ENCODE data around the gene CPNE6. TPM values are rescaled to one million over a fixed set of nuclear protein-coding genes. Genes with fewer than 3 reads are reported as not detected.
"Not testable (repeated sequence)": the region's sequence is repeated elsewhere in the genome, so short reads cannot be mapped to it uniquely, and the experiment has no call there.

CPNE6 gene
- total RNA-seq (under 1 TPM in 4 of 10 donors, not detected in 6; 0.12 to 0.64 (median 0.41) TPM), polyA plus RNA-seq (not detected)
- long read RNA-seq, donor 1: 0 reads
- long read RNA-seq, donor 2: 0 reads
- long read RNA-seq, donor 3: 0 reads

DNA sequence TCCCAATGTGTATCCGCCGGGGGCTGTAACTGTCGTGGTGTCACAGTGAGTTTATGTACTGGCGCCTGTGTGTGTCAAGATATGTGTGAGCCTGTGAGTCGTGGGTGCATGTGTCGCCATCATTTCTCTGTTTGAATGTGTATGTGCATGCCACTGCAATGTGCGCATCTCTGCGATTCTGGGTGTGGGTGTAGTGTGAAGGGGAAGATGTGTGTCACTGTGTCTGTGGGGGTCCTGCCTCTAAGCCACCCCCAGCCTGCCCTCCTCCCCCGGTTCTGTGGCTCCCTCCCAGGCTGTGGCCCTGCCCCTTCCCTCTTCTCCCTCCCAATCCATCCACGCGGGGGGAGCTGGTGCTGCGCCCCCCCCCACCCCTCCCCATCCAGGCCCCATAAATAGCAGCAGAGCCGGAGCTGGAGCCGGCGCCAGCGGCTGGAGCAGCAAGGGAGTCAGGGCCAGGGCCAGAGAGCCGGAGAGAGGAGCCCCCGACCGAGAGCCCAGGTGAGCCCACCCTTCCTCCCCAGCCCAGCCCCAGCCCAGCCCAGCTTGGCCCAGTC is at the start of gene CPNE6:
Gene CPNE6 (plus strand): TSS at position 419 of the 554 bp plus-strand sequence. CDS start 1,375 bp downstream, outside the sequence.
- TF ChIP-seq, protein P1, sequence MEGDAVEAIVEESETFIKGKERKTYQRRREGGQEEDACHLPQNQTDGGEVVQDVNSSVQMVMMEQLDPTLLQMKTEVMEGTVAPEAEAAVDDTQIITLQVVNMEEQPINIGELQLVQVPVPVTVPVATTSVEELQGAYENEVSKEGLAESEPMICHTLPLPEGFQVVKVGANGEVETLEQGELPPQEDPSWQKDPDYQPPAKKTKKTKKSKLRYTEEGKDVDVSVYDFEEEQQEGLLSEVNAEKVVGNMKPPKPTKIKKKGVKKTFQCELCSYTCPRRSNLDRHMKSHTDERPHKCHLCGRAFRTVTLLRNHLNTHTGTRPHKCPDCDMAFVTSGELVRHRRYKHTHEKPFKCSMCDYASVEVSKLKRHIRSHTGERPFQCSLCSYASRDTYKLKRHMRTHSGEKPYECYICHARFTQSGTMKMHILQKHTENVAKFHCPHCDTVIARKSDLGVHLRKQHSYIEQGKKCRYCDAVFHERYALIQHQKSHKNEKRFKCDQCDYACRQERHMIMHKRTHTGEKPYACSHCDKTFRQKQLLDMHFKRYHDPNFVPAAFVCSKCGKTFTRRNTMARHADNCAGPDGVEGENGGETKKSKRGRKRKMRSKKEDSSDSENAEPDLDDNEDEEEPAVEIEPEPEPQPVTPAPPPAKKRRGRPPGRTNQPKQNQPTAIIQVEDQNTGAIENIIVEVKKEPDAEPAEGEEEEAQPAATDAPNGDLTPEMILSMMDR (IDR thresholded peaks at IDR 0.05): no peak
- peaks cover 0 to 5% (median 0%) of the 10 kb centered on the region in 9 donors for H3K4me1 ChIP-seq
- H3K4me3 ChIP-seq: no peak within 1 kb of the TSS
- intact Hi-C loops (cut with DNase I): no loop called here
- DNase-seq (no peak), ATAC-seq (peak in 1 of 8 donors; percentile 29)
- no peaks in the 10 kb centered on the region for H3K9me3 ChIP-seq
- H3K36me3 ChIP-seq: no peaks in the 10 kb centered on the region
- H3K27ac ChIP-seq: no peak within 1 kb of the TSS
- WGBS, 2 donors: 46 to 55% methylated on average over 13 to 19 of the region's 19 CpGs
- peaks cover 0 to 40% (median 8%) of the 10 kb centered on the region in 7 donors for H3K27me3 ChIP-seq

GRCh38 chr14:24024939-24025418 is 46.4 kb upstream of the CPNE6 start:
- H3K27ac ChIP-seq; ATAC-seq; H3K4me1 ChIP-seq; H3K9me3 ChIP-seq; H3K36me3 ChIP-seq; H3K27me3 ChIP-seq; H3K4me3 ChIP-seq; DNase-seq; intact Hi-C loops (cut with DNase I): not testable (repeated sequence)
- WGBS, 2 donors: 92 to 94% methylated on average over 3 of the region's 3 CpGs

GRCh38 chr14:24029687-24030086 is 41.7 kb upstream of the CPNE6 start:
- H3K27me3 ChIP-seq; H3K27ac ChIP-seq; intact Hi-C loops (cut with DNase I); H3K4me3 ChIP-seq; DNase-seq; ATAC-seq; H3K36me3 ChIP-seq: not testable (repeated sequence)
- WGBS, 2 donors: 92 to 97% methylated on average over 2 of the region's 3 CpGs
- Histone ChIP-seq H3K9me3 (peaks cover 0 to 25% (median 6%) of the 10 kb centered on the region in 11 donors), H3K4me1 (peaks cover 0 to 15% (median 0%) of the 10 kb centered on the region in 9 donors)

DNA sequence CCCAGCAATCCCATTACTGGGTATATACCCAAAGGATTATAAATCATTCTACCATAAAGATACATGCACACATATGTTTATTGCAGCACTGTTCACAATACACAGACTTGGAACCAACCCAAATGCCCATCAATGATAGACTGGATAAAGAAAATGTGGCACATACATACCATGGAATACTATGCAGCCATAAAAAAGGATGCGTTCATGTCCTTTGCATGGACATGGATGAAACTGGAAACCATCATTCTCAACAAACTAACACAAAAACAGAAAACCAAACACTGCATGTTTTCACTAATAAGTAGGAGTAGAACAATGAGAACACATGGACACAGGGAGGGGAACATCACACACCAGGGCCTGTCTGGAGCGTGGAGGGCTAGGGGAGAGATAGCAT is 40.0 kb upstream of the CPNE6 start:
- ATAC-seq; H3K27me3 ChIP-seq; intact Hi-C loops (cut with DNase I); H3K27ac ChIP-seq; H3K4me3 ChIP-seq; H3K36me3 ChIP-seq; DNase-seq: not testable (repeated sequence)
- WGBS, 2 donors: 83 to 85% methylated on average over 2 of the region's 2 CpGs
- Histone ChIP-seq H3K4me1 (peaks cover 0 to 20% (median 0%) of the 10 kb centered on the region in 9 donors), H3K9me3 (peaks cover 0 to 25% (median 6%) of the 10 kb centered on the region in 11 donors)

GRCh38 chr14:24032727-24033418 is 38.5 kb upstream of the CPNE6 start:
- Histone ChIP-seq H3K27ac (no peak overlapping the region), H3K4me3 (no peak overlapping the region), H3K27me3 (no peaks in the 10 kb centered on the region), H3K9me3 (peaks cover 0 to 25% (median 6%) of the 10 kb centered on the region in 11 donors), H3K36me3 (no peaks in the 10 kb centered on the region), H3K4me1 (peaks cover 0 to 25% (median 4%) of the 10 kb centered on the region in 9 donors)
- WGBS, 2 donors: 80 to 81% methylated on average over 2 of the region's 2 CpGs
- DNase-seq: no peak
- ATAC-seq: peak in 1 of 8 donors; percentile 27
- TF ChIP-seq, protein P1 (IDR thresholded peaks at IDR 0.05): no peak
- intact Hi-C loops (cut with DNase I): no loop called here

- DNase-seq: not testable (repeated sequence)
Observed at GRCh38 chr14:24035769-24036168, 35.6 kb upstream of the CPNE6 start.

More at GRCh38 chr14:24035769-24036168, 35.6 kb upstream of the CPNE6 start:
- Histone ChIP-seq H3K4me3 (peak overlapping the region in 9 of 10 donors; percentile 46 to 83 (median 71)), H3K27ac (peak overlapping the region; percentile 63 to 96 (median 94)), H3K9me3 (peaks cover 0 to 22% (median 6%) of the 10 kb centered on the region in 11 donors), H3K4me1 (peaks cover 0 to 25% (median 4%) of the 10 kb centered on the region in 9 donors)
- peak in 6 of 8 donors; percentile 1 to 51 (median 10) for ATAC-seq
- H3K36me3 ChIP-seq, H3K27me3 ChIP-seq: not testable (repeated sequence)
- intact Hi-C loops (cut with DNase I): loop anchor here in 3 of 10 donors (5.0 kb wide), 2 partner anchors 48 to 63 kb away; partner anchors contain the start of gene DHRS4L2 (in 2 of the 3)
- WGBS, 2 donors: 52 to 53% methylated on average over 3 of the region's 4 CpGs

Data from heart right ventricle (tissue), 16 donors.